K562 (cell line): ENCODE measurements around the gene UGT1A6. TPM values are rescaled to one million over a fixed set of nuclear protein-coding genes. Genes with fewer than 3 reads are reported as not detected.

Experiments
- ATAC-seq: fragments of 200-7000 bp; cut with Tn5 transposase; 3 replicates; pipeline ENCODE4 v1.9.1; 2020; ENCODE audit warnings: moderate library complexity
- BruUV-seq: library from RNA; stranded (reverse); fragments of 400-500 nt; replicated peaks from 2 replicates; lab custom pipeline; 2021; lab: Mats Ljungman, UMichigan
- CTCF ChIA-PET: fragments of 300-600 bp; formaldehyde crosslinking; extraction: SDS; loops from one replicate; lab custom pipeline; 2021; ENCODE audit warnings: low intra/inter-chr PET ratio; lab: Yijun Ruan, JAX
- POLR2A ChIA-PET: fragments of 300-600, 350-650 bp; sonication (Branson Sonifier 250); formaldehyde crosslinking; extraction: SDS; loops from one replicate; lab custom pipeline; 2021; ENCODE audit warnings: antibody characterized with exemption, inconsistent platforms; lab: Yijun Ruan, JAX
- DNase-seq, 4 experiments: peaks; one replicate each; pipeline versions ENCODE4 v3.0.0 to v3.0.0-alpha.2; 2011 to 2018; ENCODE audit warnings: low spot score in 3 of 4, mixed read lengths in 3 of 4; ENCODE audit errors: extremely low read depth in 1 of 4
- FAIRE-seq: peaks from 2 replicates; lab custom pipeline; 2011; peaks lifted over from hg19 to GRCh38; lab: Jason Lieb, UNC
- H2AFZ ChIP-seq: 2 replicates; pipeline ENCODE4 v1.6.0; 2011; ENCODE audit warnings: low read depth, low read length, control low read depth, inconsistent platforms
- H3K27ac ChIP-seq: fragments of 200-600 bp; 3 replicates; pipeline ENCODE4 v1.8.0; 2011; ENCODE audit warnings: low read depth, mild to moderate bottlenecking, control low read depth, inconsistent platforms, low read length, moderate library complexity, mixed read lengths; ENCODE audit errors: extremely low read depth
- H3K27me3 ChIP-seq, 2 experiments: fragments of 300-600 bp in 1 of 2; 2 replicates in 1 of 2; 3 replicates in 1 of 2; pipeline versions ENCODE4 v1.6.0 to v1.8.0; 2011; ENCODE audit warnings: inconsistent platforms in 2 of 2, low read length in 2 of 2, mild to moderate bottlenecking in 1 of 2, mixed read lengths in 1 of 2, moderate library complexity in 1 of 2; ENCODE audit not compliant: control insufficient read depth in 2 of 2, insufficient read depth in 2 of 2
- H3K36me3 ChIP-seq: fragments of 300-600 bp; 3 replicates; pipeline ENCODE4 v1.8.0; 2011; ENCODE audit warnings: mild to moderate bottlenecking, low read length, inconsistent platforms; ENCODE audit not compliant: control insufficient read depth, insufficient read depth
- H3K4me1 ChIP-seq, 2 experiments: fragments of 200-600 bp in 1 of 2; replicated peaks in 1 of 2; 2 replicates in 1 of 2; 3 replicates in 1 of 2; pipeline versions ENCODE4 v1.5.1 to v1.8.0; 2011; ENCODE audit warnings: inconsistent platforms in 2 of 2, low read length in 2 of 2, mild to moderate bottlenecking in 1 of 2, mixed read lengths in 1 of 2, moderate library complexity in 1 of 2; ENCODE audit not compliant: control insufficient read depth in 2 of 2, insufficient read depth in 2 of 2
- H3K4me2 ChIP-seq: 2 replicates; pipeline ENCODE4 v1.6.1; 2011; ENCODE audit warnings: low read length, control low read depth, inconsistent platforms, mixed read lengths; ENCODE audit not compliant: insufficient read depth
- H3K4me3 ChIP-seq: fragments of 200-600 bp; sonication (generic), shearing (Covaris generic); 2 replicates; pipeline ENCODE4 v1.5.1; 2016; ENCODE audit warnings: control low read depth, inconsistent platforms
- H3K79me2 ChIP-seq: fragments of 200-600 bp; 3 replicates; pipeline ENCODE4 v1.8.0; 2011; ENCODE audit warnings: low read length, inconsistent platforms; ENCODE audit not compliant: control insufficient read depth, insufficient read depth
- H3K9ac ChIP-seq, 2 experiments: 2 replicates each; pipeline versions ENCODE4 v1.6.0 to v1.6.1; 2011; ENCODE audit warnings: low read depth in 2 of 2, low read length in 2 of 2, control low read depth in 1 of 2, inconsistent platforms in 1 of 2, mild to moderate bottlenecking in 1 of 2, mixed read lengths in 1 of 2; ENCODE audit not compliant: insufficient read depth in 1 of 2
- H3K9me1 ChIP-seq: one replicate; pipeline ENCODE4 v1.6.0; 2011; ENCODE audit warnings: inconsistent platforms, mild to moderate bottlenecking, low read length, moderate library complexity; ENCODE audit not compliant: control insufficient read depth, insufficient read depth
- H3K9me3 ChIP-seq: replicated peaks from 2 replicates; pipeline ENCODE4 v1.5.1; 2011; ENCODE audit warnings: low read depth, low read length, inconsistent platforms; ENCODE audit not compliant: control insufficient read depth, insufficient read depth
- H4K20me1 ChIP-seq: replicated peaks from 2 replicates; pipeline ENCODE4 v1.6.1; 2011; ENCODE audit warnings: low read length, inconsistent platforms, mixed read lengths; ENCODE audit not compliant: control insufficient read depth, insufficient read depth
- ARID1B ChIP-seq: fragments of 450-650 bp; IDR thresholded peaks from 2 replicates; pipeline ENCODE4 v1.6.1; 2016; ENCODE audit warnings: antibody characterized with exemption, mild to moderate bottlenecking, inconsistent platforms
- BRCA1 ChIP-seq, 2 experiments: fragments of 450-650 bp in 1 of 2; sonication (generic) in 1 of 2; formaldehyde crosslinking in 1 of 2; IDR thresholded peaks; 2 replicates each; pipeline versions ENCODE4 v1.5.0 to v1.6.1; 2017 to 2020; ENCODE audit warnings: mild to moderate bottlenecking in 1 of 2, missing genetic modification reagents in 1 of 2
- KAT2B ChIP-seq: IDR thresholded peaks from one replicate; pipeline ENCODE4 v1.6.1; 2012; ENCODE audit warnings: low read depth, mild to moderate bottlenecking, control low read depth, inconsistent platforms, low read length, moderate library complexity
- SOX6 ChIP-seq: fragments of 450-650 bp; IDR thresholded peaks from 2 replicates; pipeline ENCODE4 v1.6.1; 2014; ENCODE audit warnings: mild to moderate bottlenecking
- TAF7 ChIP-seq: fragments of 450-650 bp; IDR thresholded peaks from 2 replicates; pipeline ENCODE4 v1.6.1; 2016; ENCODE audit warnings: missing genetic modification characterization, missing compliant biosample characterization
- TCF3 ChIP-seq: sonication (generic); formaldehyde crosslinking; IDR thresholded peaks from 2 replicates; pipeline ENCODE4 v1.4.0; 2020; ENCODE audit warnings: mild to moderate bottlenecking, missing genetic modification reagents
- TGIF2 ChIP-seq: sonication (generic); formaldehyde crosslinking; IDR thresholded peaks from 2 replicates; pipeline ENCODE4 v1.8.1; 2022; ENCODE audit warnings: mild to moderate bottlenecking, missing genetic modification reagents, moderate library complexity
- U2AF1 ChIP-seq: fragments of 200-400 bp; formaldehyde crosslinking; optimal IDR thresholded peaks from 2 replicates; pipeline ENCODE3; 2017; ENCODE audit warnings: mild to moderate bottlenecking, low read depth, low read length, moderate library complexity
- ZBTB7A ChIP-seq: IDR thresholded peaks from 2 replicates; pipeline ENCODE4 v1.6.1; 2011; ENCODE audit warnings: low read depth, mild to moderate bottlenecking, low read length, moderate library complexity, borderline replicate concordance; ENCODE audit not compliant: control insufficient read depth
- ZNF507 ChIP-seq: conservative IDR thresholded peaks from 2 replicates; pipeline ENCODE4 v1.6.1; 2017; ENCODE audit warnings: missing genetic modification characterization, missing compliant biosample characterization
- ZNF644 ChIP-seq: fragments of 200-800 bp; sonication (Bioruptor generic); IDR thresholded peaks from 2 replicates; pipeline ENCODE4 v1.6.1; 2016; ENCODE audit warnings: low read depth, missing genetic modification characterization, missing compliant biosample characterization
- whole genome bisulfite sequencing: fragments of 100-300 bp; shearing (Covaris generic); methylation state at CpG from one replicate; pipeline ENCODE4 v1.1.6; 2016; ENCODE audit warnings: low coverage, mixed read lengths; ENCODE audit not compliant: insufficient coverage; ENCODE audit errors: missing lambda C conversion rate; 5-methylcytosine and 5-hydroxymethylcytosine counted together
- in situ Hi-C: fragments of 300-500 bp; cut with MboI; formaldehyde crosslinking; loops from 4 replicates; pipeline ENCODE4 v1.15.0; 2018; ENCODE audit warnings: inconsistent platforms, mixed read lengths
- intact Hi-C: fragments of 100-400 bp; cut with micrococcal nuclease; formaldehyde crosslinking; loops from 2 replicates; pipeline ENCODE4 v1.14.2; 2022
- polyA plus RNA-seq, 8 experiments: library from polyadenylated mRNA; depleted of rRNA in 4 of 8; stranded (reverse) in 5 of 8; unstranded in 3 of 8; fragments of >200 nt; fragmentation: Nextera tagmentation in 2 of 8; fragmentation: Illumina TruSeq in 1 of 8; extraction: Ambion mirVana in 2 of 8; extraction: Trizol in 1 of 8; gene quantifications; 2 replicates each; pipeline versions ENCODE4 v1.2.1 to v1.2.3, GENCODE V29; 2011 to 2014; ENCODE audit warnings: inconsistent platforms in 1 of 8, missing spikeins in 1 of 8
- total RNA-seq, 7 experiments: library from RNA; depleted of rRNA in 6 of 7; stranded (reverse); fragments of >200 nt in 6 of 7; fragmentation: Illumina TruSeq in 2 of 7; extraction: Trizol in 2 of 7; gene quantifications; 2 replicates each; pipeline versions ENCODE4 v1.2.1 to v1.2.3, GENCODE V29; 2011 to 2021; ENCODE audit warnings: low replicate concordance in 1 of 7
- TF ChIP-seq, protein P1 (sequence below): fragments of 450-650 bp; formaldehyde crosslinking; IDR thresholded peaks from 2 replicates; pipeline ENCODE4 v1.4.0; 2020; ENCODE audit warnings: mild to moderate bottlenecking, moderate library complexity
- TF ChIP-seq, protein P2 (sequence below): fragments of 250-450 bp; sonication (Bioruptor Pico); IDR thresholded peaks from 2 replicates; pipeline ENCODE4 v1.5.1; 2021; ENCODE audit warnings: mild to moderate bottlenecking
- TF ChIP-seq, protein P3 (sequence below): sonication (generic); formaldehyde crosslinking; IDR thresholded peaks from 2 replicates; pipeline ENCODE4 v1.8.0; 2023; ENCODE audit warnings: mild to moderate bottlenecking, missing genetic modification reagents
- TF ChIP-seq, protein P4 (sequence below): fragments of 450-650 bp; IDR thresholded peaks from 2 replicates; pipeline ENCODE4 v1.6.1; 2016; ENCODE audit warnings: mild to moderate bottlenecking

Gene UGT1A6
- total and polyA plus RNA-seq, 9 of the 15 experiments (the other 6 are each of a cell fraction or from before 2014, with no cell fraction given): not detected

DNA sequence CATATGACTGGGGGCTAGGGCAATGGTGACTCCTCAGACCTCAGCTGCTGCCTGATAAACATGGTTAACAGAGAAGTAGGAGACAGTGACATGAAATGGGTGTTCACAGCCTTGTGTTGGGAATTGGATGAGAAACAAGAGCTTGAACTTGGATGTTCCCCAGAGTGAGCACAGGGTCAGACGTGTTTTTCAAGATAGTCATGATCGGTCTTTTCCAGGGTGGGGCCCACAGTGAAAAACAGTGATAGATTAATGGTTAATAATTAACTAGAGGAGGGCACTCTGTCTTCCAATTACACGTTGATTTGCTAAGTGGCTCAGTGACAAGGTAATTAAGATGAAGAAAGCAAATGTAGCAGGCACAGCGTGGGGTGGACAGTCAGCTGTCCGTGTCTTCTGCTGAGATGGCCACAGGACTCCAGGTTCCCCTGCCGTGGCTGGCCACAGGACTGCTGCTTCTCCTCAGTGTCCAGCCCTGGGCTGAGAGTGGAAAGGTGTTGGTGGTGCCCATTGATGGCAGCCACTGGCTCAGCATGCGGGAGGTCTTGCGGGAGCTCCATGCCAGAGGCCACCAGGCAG lies 36.1 kb downstream of the UGT1A6 start, which contains the start of gene UGT1A3:
UGT1A3 (plus strand) TSS at position 320 of the 579 bp plus-strand sequence; CDS start at position 405, 85 bp downstream.
- Histone ChIP-seq H3K27me3 (peaks cover 0 to 7% of the 10 kb centered on the region in 2 experiments; a peak in 1 of 5 replicates), H3K9ac (no peak within 1 kb of the TSS), H2AFZ (no peak within 1 kb of the TSS), H3K4me2 (no peak within 1 kb of the TSS), H4K20me1 (no peaks in the 10 kb centered on the region), H3K36me3 (no peaks in the 10 kb centered on the region), H3K27ac (no peak within 1 kb of the TSS), H3K4me1 (no peaks in the 10 kb centered on the region), H3K79me2 (no peaks in the 10 kb centered on the region), H3K9me3 (no peaks in the 10 kb centered on the region), H3K4me3 (no peak within 1 kb of the TSS), H3K9me1 (no peaks in the 10 kb centered on the region)
- intact Hi-C loops (no loop called here), in situ Hi-C loops (no loop called here)
- ATAC-seq (no peak), FAIRE-seq (no peak), DNase-seq (no peak)
- ChIA-PET CTCF (no interaction called here), POLR2A (no interaction called here)
- TF ChIP-seq, protein P1, sequence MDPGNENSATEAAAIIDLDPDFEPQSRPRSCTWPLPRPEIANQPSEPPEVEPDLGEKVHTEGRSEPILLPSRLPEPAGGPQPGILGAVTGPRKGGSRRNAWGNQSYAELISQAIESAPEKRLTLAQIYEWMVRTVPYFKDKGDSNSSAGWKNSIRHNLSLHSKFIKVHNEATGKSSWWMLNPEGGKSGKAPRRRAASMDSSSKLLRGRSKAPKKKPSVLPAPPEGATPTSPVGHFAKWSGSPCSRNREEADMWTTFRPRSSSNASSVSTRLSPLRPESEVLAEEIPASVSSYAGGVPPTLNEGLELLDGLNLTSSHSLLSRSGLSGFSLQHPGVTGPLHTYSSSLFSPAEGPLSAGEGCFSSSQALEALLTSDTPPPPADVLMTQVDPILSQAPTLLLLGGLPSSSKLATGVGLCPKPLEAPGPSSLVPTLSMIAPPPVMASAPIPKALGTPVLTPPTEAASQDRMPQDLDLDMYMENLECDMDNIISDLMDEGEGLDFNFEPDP: no peak
- TF ChIP-seq, protein P2, sequence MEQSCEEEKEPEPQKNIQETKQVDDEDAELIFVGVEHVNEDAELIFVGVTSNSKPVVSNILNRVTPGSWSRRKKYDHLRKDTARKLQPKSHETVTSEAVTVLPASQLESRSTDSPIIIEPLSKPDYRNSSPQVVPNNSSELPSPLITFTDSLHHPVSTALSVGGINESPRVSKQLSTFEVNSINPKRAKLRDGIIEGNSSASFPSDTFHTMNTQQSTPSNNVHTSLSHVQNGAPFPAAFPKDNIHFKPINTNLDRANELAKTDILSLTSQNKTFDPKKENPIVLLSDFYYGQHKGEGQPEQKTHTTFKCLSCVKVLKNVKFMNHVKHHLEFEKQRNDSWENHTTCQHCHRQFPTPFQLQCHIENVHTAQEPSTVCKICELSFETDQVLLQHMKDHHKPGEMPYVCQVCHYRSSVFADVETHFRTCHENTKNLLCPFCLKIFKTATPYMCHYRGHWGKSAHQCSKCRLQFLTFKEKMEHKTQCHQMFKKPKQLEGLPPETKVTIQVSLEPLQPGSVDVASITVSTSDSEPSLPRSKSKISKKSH (CRISPR knock-in tag): no peak
- TF ChIP-seq TAF7 (no peak), ZNF507 (tag) (no peak), TGIF2 (CRISPR knock-in tag) (no peak), ARID1B (no peak), ZBTB7A (no peak), SOX6 (no peak), U2AF1 (no peak), TCF3 (CRISPR knock-in tag) (no peak), ZNF644 (no peak), KAT2B (no peak), BRCA1 (IDR thresholded peaks at IDR 0.05) (no peak), BRCA1 (CRISPR knock-in tag; IDR thresholded peaks at IDR 0.05) (no peak)
- TF ChIP-seq, protein P3, sequence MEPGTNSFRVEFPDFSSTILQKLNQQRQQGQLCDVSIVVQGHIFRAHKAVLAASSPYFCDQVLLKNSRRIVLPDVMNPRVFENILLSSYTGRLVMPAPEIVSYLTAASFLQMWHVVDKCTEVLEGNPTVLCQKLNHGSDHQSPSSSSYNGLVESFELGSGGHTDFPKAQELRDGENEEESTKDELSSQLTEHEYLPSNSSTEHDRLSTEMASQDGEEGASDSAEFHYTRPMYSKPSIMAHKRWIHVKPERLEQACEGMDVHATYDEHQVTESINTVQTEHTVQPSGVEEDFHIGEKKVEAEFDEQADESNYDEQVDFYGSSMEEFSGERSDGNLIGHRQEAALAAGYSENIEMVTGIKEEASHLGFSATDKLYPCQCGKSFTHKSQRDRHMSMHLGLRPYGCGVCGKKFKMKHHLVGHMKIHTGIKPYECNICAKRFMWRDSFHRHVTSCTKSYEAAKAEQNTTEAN: no peak
- TF ChIP-seq, protein P4, sequence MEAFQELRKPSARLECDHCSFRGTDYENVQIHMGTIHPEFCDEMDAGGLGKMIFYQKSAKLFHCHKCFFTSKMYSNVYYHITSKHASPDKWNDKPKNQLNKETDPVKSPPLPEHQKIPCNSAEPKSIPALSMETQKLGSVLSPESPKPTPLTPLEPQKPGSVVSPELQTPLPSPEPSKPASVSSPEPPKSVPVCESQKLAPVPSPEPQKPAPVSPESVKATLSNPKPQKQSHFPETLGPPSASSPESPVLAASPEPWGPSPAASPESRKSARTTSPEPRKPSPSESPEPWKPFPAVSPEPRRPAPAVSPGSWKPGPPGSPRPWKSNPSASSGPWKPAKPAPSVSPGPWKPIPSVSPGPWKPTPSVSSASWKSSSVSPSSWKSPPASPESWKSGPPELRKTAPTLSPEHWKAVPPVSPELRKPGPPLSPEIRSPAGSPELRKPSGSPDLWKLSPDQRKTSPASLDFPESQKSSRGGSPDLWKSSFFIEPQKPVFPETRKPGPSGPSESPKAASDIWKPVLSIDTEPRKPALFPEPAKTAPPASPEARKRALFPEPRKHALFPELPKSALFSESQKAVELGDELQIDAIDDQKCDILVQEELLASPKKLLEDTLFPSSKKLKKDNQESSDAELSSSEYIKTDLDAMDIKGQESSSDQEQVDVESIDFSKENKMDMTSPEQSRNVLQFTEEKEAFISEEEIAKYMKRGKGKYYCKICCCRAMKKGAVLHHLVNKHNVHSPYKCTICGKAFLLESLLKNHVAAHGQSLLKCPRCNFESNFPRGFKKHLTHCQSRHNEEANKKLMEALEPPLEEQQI: no peak
- BruUV-seq: no TSS peak
- WGBS: 0% methylated on average over 7 of the region's 8 CpGs
